MV-4-11 (cell line): ENCODE measurements around the gene APOO.
"Not testable (repeated sequence)": the region's sequence is repeated elsewhere in the genome, so short reads cannot be mapped to it uniquely, and the experiment has no call there.

ENCODE experiments used
- DNase-seq: peaks from one replicate; lab custom pipeline; 2025; lab: John Stamatoyannopoulos, UW

Gene APOO

GRCh38 chrX:23902419-23902818 is 5.3 kb downstream of the APOO start:
- peak; percentile 29 for DNase-seq

- DNase-seq, result peak; percentile 78
These were observed 5.9 kb downstream of the APOO start for GRCh38 chrX:23901805-23902204.

GRCh38 chrX:23901060-23901459 is 6.7 kb downstream of the APOO start:
- peak; percentile 17 for DNase-seq

GRCh38 chrX:23900220-23900797 is 7.4 kb downstream of the APOO start:
- DNase-seq, result peak; percentile 43

GRCh38 chrX:23898412-23898959 is 9.3 kb downstream of the APOO start:
- no peak for DNase-seq

GRCh38 chrX:23896981-23897380 is 10.8 kb downstream of the APOO start:
- no peak for DNase-seq

- not testable (repeated sequence) for DNase-seq
These were observed 11.2 kb downstream of the APOO start for GRCh38 chrX:23896539-23896938.

- not testable (repeated sequence) for DNase-seq
These were observed 12.7 kb downstream of the APOO start for GRCh38 chrX:23894993-23895392.

GRCh38 chrX:23890933-23891332 is 16.8 kb downstream of the APOO start:
- DNase-seq, result no peak

GRCh38 chrX:23888887-23889501 is 18.7 kb downstream of the APOO start:
- DNase-seq, result no peak

GRCh38 chrX:23887918-23888317 is 19.8 kb downstream of the APOO start:
- no peak for DNase-seq

GRCh38 chrX:23887451-23887850 is 20.3 kb downstream of the APOO start:
- no peak for DNase-seq

- no peak for DNase-seq
These were observed 21.9 kb downstream of the APOO start for GRCh38 chrX:23885803-23886202.

GRCh38 chrX:23884427-23885024 is 23.2 kb downstream of the APOO start:
- peak; percentile 53 for DNase-seq

- DNase-seq, result peak; percentile 8
These were observed 23.9 kb downstream of the APOO start for GRCh38 chrX:23883737-23884354.

GRCh38 chrX:23879380-23880090 is 28.2 kb downstream of the APOO start:
- DNase-seq, result no peak

- DNase-seq, result peak; percentile 88
These were observed 35.7 kb downstream of the APOO start for GRCh38 chrX:23871905-23872546.

GRCh38 chrX:23870041-23870440 is 37.7 kb downstream of the APOO start:
- DNase-seq, result no peak

GRCh38 chrX:23864742-23865326 is 42.9 kb downstream of the APOO start:
- DNase-seq, result no peak

- not testable (repeated sequence) for DNase-seq
These were observed 45.8 kb downstream of the APOO start for GRCh38 chrX:23861952-23862351.

- no peak for DNase-seq
These were observed 46.4 kb downstream of the APOO start for GRCh38 chrX:23861215-23861896.
